NCI-H1417 (cell line): ENCODE measurements around the gene KRT86.
"Not testable (repeated sequence)": the region's sequence is repeated elsewhere in the genome, so short reads cannot be mapped to it uniquely, and the experiment has no call there.

Experiments
- DNase-seq, 3 experiments: peaks; one replicate each; lab custom pipeline; 2025; lab: John Stamatoyannopoulos, UW

The KRT86 gene

DNA sequence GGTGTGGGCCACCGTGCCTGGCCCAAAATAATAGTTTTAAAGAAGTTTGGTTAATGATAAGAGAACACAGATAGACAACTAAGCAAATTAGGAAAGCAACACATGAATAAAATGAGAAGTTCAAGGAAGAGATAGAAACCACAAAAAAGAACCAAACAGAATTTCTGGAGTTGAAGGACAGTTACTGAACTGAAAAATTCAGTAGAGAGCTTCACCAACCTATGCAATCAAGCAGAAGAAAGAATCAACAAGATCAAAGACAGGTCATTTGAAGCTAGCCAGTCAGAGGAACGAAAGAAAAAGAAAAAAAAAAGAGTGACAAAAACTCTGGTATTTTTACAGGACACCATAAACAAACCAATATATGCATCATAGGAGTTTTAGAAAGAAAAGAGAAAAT lies 62.2 kb downstream of the KRT86 start:
- no peak for DNase-seq

DNA sequence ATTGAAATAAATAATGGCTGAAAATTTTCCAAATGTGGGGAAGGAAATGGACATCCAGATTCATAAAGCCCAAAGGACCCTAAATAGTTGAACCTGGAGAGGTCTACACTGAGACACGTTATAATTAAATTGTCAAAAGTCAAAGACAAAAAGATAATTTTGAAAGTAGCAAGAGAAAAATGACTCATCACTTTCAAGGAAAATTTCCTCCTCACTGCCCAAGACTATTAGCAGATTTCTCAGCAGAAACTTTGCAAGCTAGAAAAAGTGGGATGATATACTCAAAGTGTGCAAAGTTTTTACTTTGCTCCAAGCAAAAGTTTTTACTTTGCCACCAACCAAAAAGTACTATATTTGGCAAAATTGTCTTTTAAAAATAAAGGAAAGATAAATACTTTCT lies 62.6 kb downstream of the KRT86 start:
- DNase-seq: no peak

DNA sequence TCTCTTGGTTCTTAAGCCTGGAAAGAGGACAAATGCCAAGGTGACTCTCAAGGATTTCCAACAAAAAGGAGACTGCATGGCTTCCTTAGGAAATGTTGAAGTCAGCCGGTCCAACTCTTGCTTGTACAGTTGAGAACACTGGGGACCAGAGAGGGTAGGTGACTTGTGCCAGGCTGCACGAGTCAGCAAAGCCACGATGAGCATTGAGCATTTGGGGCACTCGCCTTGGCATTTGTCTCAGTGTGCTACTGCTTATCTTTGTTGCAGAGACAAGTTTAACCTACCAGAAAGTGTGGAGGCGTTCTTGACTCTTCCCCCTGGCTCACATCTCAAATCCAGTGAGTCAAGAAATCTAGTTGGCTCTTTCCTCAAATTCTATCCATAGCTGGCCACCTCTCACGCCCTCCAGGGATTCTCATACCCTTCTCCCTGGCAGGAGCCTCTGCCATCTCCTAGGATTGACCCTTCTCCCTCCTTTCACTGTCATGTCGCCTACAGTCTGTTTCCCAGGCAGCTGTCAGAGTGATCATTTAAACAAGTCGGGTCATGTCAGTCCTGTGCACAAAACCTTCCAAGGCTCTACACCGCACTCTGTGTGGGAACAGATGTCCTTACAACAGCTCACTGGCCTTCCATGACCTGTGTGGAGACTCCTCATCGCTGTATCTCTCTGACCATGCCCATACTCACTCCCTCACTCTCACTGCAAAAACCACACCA lies 64.0 kb downstream of the KRT86 start:
- DNase-seq: no peak

- no peak for DNase-seq
Measured at GRCh38 chr12:52341066-52341580, 66.7 kb downstream of the KRT86 start.

DNA sequence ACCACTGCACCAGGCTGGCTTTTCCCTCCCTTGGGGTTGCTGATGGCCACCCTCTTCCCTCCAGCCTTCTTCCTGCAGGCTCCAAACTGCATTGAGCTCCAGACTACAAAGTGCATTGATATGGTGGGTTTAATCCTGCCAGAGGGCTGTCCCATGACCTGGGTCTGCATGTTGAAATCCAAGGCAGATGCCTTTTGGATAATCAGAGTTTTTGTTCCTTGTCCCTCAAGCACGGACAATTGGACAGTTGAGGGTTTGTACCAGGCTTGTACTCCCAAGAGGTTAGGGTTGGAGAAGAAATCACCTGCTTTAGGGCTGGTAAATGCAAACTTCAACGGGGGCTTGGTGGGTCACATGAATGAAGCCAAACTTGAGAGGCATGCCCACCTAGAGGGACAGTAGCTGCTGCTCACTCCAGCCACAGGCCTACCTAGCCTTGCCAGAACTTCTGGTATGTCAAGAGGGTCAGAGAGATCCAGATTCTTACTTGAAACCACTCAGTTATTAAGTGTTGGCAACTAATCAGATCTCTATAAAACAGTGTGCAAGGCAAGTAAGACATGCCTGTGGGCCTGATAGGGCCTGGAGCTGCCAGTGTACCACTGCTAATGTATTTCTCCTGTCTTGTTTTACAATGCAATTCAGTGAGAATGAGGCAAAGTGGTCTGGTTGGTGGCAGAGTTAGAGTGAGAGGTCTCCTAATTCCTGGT lies 68.5 kb downstream of the KRT86 start:
- DNase-seq: no peak

DNA sequence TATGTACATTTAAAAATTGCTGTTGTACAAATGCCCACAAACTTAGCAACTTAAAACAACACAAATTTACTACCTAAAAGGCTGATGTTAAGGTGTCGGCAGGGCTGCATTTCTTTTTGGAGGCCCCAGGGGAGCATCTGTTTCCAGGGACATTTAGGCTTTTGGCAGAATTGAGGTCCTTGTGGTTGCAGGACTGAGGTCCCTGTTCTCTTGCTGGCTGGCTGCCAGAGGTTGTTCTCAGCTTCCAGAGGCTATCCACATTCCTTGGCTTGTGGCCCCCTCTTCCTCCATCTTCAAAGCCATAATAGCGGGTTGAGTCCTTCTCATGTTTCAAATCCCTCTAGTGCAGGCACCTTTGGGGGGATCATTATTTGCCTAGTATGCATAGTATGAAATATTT lies 69.1 kb downstream of the KRT86 start:
- no peak for DNase-seq

- no peak for DNase-seq
Measured at GRCh38 chr12:52344111-52344510, 69.7 kb downstream of the KRT86 start.

GRCh38 chr12:52345041-52345440 lies 70.6 kb downstream of the KRT86 start:
- not testable (repeated sequence) for DNase-seq

GRCh38 chr12:52346593-52346992 lies 72.1 kb downstream of the KRT86 start:
- no peak for DNase-seq

- no peak for DNase-seq
Measured at GRCh38 chr12:52347016-52347415, 72.6 kb downstream of the KRT86 start.

GRCh38 chr12:52347551-52348510 lies 73.4 kb downstream of the KRT86 start:
- DNase-seq: no peak

GRCh38 chr12:52349196-52349595 lies 74.8 kb downstream of the KRT86 start:
- DNase-seq: no peak

GRCh38 chr12:52350021-52350620 lies 75.7 kb downstream of the KRT86 start:
- no peak for DNase-seq

DNA sequence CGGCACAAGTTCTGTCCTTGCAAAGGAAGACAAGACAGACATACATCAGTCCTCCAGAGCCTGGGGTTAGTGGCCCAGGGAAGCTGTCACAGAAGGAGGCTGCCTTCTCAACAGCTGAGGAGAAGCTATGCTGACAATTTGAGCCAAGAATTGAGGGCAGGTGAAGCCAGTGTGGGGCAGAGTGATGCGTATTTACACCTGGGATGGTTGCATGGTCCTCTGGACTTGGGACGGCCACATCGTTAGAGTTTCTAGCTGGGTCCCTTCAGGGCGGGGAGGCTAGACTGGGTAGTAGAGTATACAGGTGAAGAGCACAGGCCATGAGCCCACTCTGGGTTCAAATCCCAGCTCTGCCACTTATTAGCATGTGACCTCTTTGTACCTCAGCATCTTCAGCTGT lies 76.3 kb downstream of the KRT86 start:
- DNase-seq: no peak

DNA sequence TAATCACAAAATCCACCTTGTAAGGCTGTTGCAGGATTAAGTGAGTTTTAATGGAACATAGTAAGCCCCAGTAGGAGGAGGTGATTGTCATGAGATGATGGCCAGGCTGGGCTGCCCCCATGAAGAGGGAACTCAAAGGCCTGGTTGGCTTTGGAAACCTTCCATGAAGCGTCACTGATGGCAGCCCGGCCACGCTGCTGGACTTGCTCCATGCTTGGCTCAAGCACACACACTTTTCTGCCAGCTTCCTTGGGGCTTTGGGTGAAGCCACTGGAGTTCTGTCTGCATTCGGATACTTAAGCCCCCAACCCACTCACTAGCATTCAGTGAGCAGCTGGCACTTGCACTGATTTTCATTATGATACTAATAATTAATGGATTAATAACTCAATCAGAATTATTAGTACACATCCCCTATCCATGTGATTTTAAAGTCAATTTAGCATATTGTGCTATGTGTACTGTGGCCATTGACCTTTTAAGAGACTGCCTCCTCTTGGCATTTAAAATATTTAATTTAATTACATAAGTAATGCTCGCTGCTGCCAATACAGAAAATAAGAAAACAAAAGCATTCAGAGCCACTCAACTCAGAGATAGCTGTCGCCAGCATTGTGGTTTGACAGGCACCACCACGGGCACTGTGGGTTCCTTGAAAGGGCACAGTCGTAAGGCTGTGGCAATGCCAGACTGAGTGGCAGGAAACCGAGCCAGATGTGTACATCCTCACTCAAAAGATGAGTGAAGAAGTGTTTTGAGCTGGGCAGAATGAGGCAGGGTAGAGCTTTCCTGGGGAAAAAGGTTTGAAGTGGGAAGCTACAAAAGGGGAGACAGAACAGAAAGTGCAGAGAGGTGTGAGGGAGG lies 77.0 kb downstream of the KRT86 start:
- no peak for DNase-seq

GRCh38 chr12:52352951-52353350 lies 78.5 kb downstream of the KRT86 start:
- DNase-seq: no peak

DNA sequence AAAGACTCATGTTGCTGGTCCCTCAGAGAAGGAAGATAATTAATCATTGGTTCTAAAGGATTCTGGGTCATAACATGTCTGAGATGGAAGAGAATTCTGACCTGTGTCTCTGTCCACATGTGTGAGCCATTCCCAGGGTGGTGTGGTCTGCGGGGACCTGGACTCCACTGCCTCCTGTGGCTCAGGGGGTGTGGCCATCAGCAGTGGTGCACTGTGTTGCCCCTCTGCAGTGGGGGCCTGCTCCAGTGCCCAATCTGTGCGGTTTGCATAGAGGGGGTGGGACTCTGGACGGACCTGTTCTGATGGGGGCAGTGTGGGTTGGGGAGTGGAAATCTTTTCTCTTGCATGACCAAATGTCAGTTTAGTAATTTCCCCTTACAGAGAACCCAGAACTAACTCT lies 79.3 kb downstream of the KRT86 start:
- DNase-seq: no peak

DNA sequence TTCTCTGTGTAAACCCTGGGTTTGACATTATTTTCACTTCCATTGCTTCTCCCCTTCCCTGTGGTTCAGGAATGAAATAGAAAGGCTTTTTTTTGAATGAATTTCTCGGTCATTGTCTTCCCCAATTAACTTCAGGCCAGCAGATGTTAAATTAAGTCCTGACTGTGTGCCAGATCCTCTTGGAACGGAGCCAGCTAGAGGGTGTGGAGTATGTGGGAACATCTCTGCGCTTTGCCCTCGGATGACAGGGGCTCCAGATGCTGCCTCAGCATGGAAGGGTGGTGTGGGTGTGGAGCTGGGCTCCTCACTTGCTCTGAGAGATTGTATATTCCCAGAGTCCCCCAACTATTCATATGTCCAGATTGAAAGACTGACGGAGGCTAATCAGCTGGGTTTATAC lies 79.8 kb downstream of the KRT86 start:
- DNase-seq: peak in 1 of 3 experiments; percentile 35

- DNase-seq: no peak
Measured at GRCh38 chr12:52355176-52355575, 80.7 kb downstream of the KRT86 start.

DNA sequence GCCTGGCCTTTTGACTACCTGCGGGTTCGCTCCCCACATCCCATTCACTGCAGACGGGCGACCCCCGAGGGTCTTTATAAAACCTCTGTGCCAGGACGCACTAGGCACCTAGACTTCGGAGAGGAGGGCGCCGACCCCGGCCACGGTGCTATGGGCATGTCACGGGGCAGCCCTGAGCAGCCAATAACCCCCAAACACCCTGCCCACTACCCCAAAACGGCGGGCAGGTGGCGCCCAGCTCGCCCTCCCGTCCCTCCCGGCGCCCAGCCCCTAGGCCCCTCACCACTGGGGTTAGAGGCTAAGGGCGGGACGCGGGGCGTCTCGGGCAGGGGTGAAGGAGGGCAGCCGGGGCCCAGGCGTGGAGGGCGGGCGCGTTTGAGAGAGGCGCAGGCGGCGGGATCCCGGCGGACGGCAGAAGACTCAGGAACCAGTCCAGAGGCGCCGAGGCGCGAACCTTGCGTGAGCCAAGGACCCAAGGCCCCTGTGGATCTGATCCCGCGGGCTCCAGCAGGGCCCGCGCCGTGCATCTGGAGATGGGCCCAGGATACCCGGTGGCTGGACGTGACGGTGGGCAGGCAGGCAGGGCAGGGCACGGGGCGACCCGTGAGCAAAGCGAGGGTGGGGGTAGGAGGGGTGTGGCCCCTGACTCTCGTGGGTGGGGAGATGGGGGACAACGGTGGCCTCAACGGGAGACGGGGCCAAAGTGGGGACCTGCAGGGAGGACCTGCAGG lies 81.8 kb downstream of the KRT86 start:
- DNase-seq: no peak
